HFFc6 (cell line): ENCODE data around the gene PSMD13. TPM values are rescaled to one million over a fixed set of nuclear protein-coding genes. Genes with fewer than 3 reads are reported as not detected.

Experiments
- DNase-seq: peaks from one replicate; pipeline ENCODE4 v3.0.0-alpha.2; 2018
- H3K27ac Mint-ChIP-seq: 2 replicates; pipeline ENCODE4 v1.8.0; 2020; ENCODE audit warnings: mild to moderate bottlenecking, mixed read lengths
- H3K27me3 Mint-ChIP-seq: 2 replicates; pipeline ENCODE4 v1.8.0; 2021; ENCODE audit warnings: mild to moderate bottlenecking, moderate library complexity, mixed read lengths; ENCODE audit not compliant: insufficient read depth
- H3K36me3 Mint-ChIP-seq: 2 replicates; pipeline ENCODE4 v1.8.0; 2021; ENCODE audit warnings: low read depth, mixed read lengths
- H3K4me1 Mint-ChIP-seq: 2 replicates; pipeline ENCODE4 v1.8.0; 2020; ENCODE audit warnings: low read depth, mixed read lengths
- H3K4me3 Mint-ChIP-seq: 2 replicates; pipeline ENCODE4 v1.8.0; 2020; ENCODE audit warnings: mild to moderate bottlenecking, moderate library complexity, mixed read lengths
- H3K9me3 Mint-ChIP-seq: 2 replicates; pipeline ENCODE4 v1.8.0; 2020; ENCODE audit warnings: mild to moderate bottlenecking, mixed read lengths
- total RNA-seq, 6 experiments: library from RNA; stranded (reverse); fragmentation: NEBNext Ultra II Directional; extraction: Animal tissue kit (Norgen Biotek cat#: 25700); gene quantifications; 2 replicates in 1 of 6; 3 replicates in 5 of 6; pipeline ENCODE4 v1.2.3, GENCODE V29; 2021
- TF ChIP-seq, protein P1 (sequence below): fragments of 200-600 bp; sonication (generic); IDR thresholded peaks from 2 replicates; pipeline ENCODE4 v1.5.0; 2021; ENCODE audit warnings: antibody characterized with exemption, mild to moderate bottlenecking

Gene PSMD13
- total RNA-seq, 6 experiments from 2014 or later = 167 to 180 (median 172) TPM

- peaks cover 6% of the 10 kb centered on the region for H3K27me3 Mint-ChIP-seq
- H3K27ac Mint-ChIP-seq = no peak overlapping the region
- no peak overlapping the region for H3K4me3 Mint-ChIP-seq
- peaks cover 4% of the 10 kb centered on the region; the same call in 1 of the 2 replicates for H3K4me1 Mint-ChIP-seq
- DNase-seq = no peak
- H3K9me3 Mint-ChIP-seq = no peaks in the 10 kb centered on the region
- peaks cover 14% of the 10 kb centered on the region; the same call in 1 of the 2 replicates for H3K36me3 Mint-ChIP-seq
- TF ChIP-seq, protein P1, sequence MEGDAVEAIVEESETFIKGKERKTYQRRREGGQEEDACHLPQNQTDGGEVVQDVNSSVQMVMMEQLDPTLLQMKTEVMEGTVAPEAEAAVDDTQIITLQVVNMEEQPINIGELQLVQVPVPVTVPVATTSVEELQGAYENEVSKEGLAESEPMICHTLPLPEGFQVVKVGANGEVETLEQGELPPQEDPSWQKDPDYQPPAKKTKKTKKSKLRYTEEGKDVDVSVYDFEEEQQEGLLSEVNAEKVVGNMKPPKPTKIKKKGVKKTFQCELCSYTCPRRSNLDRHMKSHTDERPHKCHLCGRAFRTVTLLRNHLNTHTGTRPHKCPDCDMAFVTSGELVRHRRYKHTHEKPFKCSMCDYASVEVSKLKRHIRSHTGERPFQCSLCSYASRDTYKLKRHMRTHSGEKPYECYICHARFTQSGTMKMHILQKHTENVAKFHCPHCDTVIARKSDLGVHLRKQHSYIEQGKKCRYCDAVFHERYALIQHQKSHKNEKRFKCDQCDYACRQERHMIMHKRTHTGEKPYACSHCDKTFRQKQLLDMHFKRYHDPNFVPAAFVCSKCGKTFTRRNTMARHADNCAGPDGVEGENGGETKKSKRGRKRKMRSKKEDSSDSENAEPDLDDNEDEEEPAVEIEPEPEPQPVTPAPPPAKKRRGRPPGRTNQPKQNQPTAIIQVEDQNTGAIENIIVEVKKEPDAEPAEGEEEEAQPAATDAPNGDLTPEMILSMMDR = no peak
These were observed 36.4 kb upstream of the PSMD13 start for GRCh38 chr11:200224-201003.

DNA sequence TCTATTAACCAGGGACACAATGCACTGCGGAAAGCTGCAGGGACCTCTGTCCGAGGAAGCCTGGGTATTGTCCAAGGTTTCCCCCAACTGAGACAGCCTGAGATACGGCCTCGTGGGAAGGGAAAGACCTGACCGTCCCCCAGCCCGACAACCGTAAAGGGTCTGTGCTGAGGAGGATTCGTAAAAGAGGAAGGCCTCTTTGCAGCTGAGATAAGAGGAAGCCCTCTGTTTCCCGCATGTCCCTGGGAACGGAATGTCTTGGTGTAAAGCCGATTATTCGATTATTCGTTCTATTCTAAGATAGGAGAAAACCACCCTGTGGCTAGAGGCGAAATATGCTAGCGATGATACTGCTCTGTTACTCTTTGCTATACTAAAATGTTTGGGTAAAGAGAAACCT, 34.8 kb upstream of the PSMD13 start:
- peaks cover 4% of the 10 kb centered on the region; the same call in 1 of the 2 replicates for H3K4me1 Mint-ChIP-seq
- peaks cover 24% of the 10 kb centered on the region for H3K36me3 Mint-ChIP-seq
- H3K27me3 Mint-ChIP-seq = peaks cover 6% of the 10 kb centered on the region
- H3K4me3 Mint-ChIP-seq = no peak overlapping the region
- TF ChIP-seq, protein P1 = no peak
- DNase-seq = no peak
- no peaks in the 10 kb centered on the region for H3K9me3 Mint-ChIP-seq
- H3K27ac Mint-ChIP-seq = no peak overlapping the region

DNA sequence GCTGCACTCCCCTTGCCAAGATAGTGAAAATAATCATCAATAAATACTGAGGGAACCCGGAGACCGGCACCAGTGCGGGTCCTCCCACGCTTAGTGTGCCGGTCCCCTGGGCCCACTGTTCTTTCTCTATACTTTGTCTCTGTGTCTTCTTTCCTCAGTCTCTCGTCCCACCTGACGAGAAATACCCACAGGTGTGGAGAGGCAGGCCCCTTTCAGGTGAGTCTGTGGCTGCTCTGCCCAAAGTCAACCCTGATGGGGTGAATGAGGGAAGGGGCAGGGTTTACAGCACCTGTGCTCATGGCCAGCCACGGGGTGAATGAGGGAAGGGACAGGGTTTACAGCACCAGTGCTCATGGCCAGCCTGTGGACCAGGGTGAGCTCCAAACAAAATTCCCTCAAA, 34.3 kb upstream of the PSMD13 start:
- no peak overlapping the region for H3K27ac Mint-ChIP-seq
- peaks cover 4% of the 10 kb centered on the region; the same call in 1 of the 2 replicates for H3K4me1 Mint-ChIP-seq
- peaks cover 24% of the 10 kb centered on the region for H3K36me3 Mint-ChIP-seq
- H3K9me3 Mint-ChIP-seq = no peaks in the 10 kb centered on the region
- H3K27me3 Mint-ChIP-seq = peaks cover 8% of the 10 kb centered on the region
- TF ChIP-seq, protein P1 = no peak
- H3K4me3 Mint-ChIP-seq = no peak overlapping the region
- no peak for DNase-seq

GRCh38 chr11:203056-203944, 33.5 kb upstream of the PSMD13 start:
- H3K27ac Mint-ChIP-seq = no peak overlapping the region
- TF ChIP-seq, protein P1 = no peak
- H3K4me3 Mint-ChIP-seq = no peak overlapping the region
- peaks cover 24% of the 10 kb centered on the region for H3K36me3 Mint-ChIP-seq
- H3K9me3 Mint-ChIP-seq = no peaks in the 10 kb centered on the region
- peaks cover 4% of the 10 kb centered on the region; the same call in 1 of the 2 replicates for H3K4me1 Mint-ChIP-seq
- H3K27me3 Mint-ChIP-seq = peaks cover 10% of the 10 kb centered on the region
- no peak for DNase-seq

- Mint-ChIP-seq H3K4me3 (no peak overlapping the region), H3K4me1 (peaks cover 4% of the 10 kb centered on the region; the same call in 1 of the 2 replicates), H3K36me3 (peaks cover 24% of the 10 kb centered on the region), H3K27me3 (peaks cover 12% of the 10 kb centered on the region), H3K9me3 (no peaks in the 10 kb centered on the region), H3K27ac (no peak overlapping the region)
- TF ChIP-seq, protein P1 = no peak
- no peak for DNase-seq
These were observed 32.7 kb upstream of the PSMD13 start for GRCh38 chr11:203945-204586.
